Skeletal muscle satellite cell (primary cell): ENCODE results near the gene NUTM2F. TPM values are rescaled to one million over a fixed set of nuclear protein-coding genes. Genes with fewer than 3 reads are reported as not detected.
"Not testable (repeated sequence)": the region's sequence is repeated elsewhere in the genome, so short reads cannot be mapped to it uniquely, and the experiment has no call there.

Source experiments
- H3K27me3 ChIP-seq: 2 replicates; pipeline ENCODE4 v1.7.0; 2013; ENCODE audit warnings: low read length; ENCODE audit not compliant: control insufficient read depth, insufficient read depth
- H3K36me3 ChIP-seq: 2 replicates; pipeline ENCODE4 v1.7.0; 2013; ENCODE audit warnings: mild to moderate bottlenecking, control low read depth, low read length; ENCODE audit not compliant: insufficient read depth
- H3K4me1 ChIP-seq: 2 replicates; pipeline ENCODE4 v1.7.0; 2013; ENCODE audit warnings: low read length; ENCODE audit not compliant: control insufficient read depth, insufficient read depth
- H3K4me2 ChIP-seq: 2 replicates; pipeline ENCODE4 v1.7.0; 2013; ENCODE audit warnings: mild to moderate bottlenecking, low read length
- H3K4me3 ChIP-seq: 2 replicates; pipeline ENCODE4 v1.7.0; 2013; ENCODE audit warnings: low read length
- H3K9ac ChIP-seq: 2 replicates; pipeline ENCODE4 v1.7.0; 2013; ENCODE audit warnings: mild to moderate bottlenecking, low read depth, low read length, moderate library complexity
- H3K9me3 ChIP-seq: replicated peaks from 2 replicates; pipeline ENCODE4 v1.7.0; 2013; ENCODE audit warnings: mild to moderate bottlenecking, control low read depth, low read length
- total RNA-seq: library from RNA; depleted of rRNA; stranded (reverse); fragments of >200 nt; gene quantifications from 2 replicates; pipeline ENCODE4 v1.2.3, GENCODE V29; 2012; rRNA removed

The NUTM2F gene
- total RNA-seq = not detected in 2 replicates

GRCh38 chr9:94328544-94328943 lies at the start of gene NUTM2F:
Gene NUTM2F (minus strand): TSS chr9:94328644. CDS start chr9:94328623, 21 bp downstream.
- not testable (repeated sequence) for H3K27me3 ChIP-seq, H3K9ac ChIP-seq

GRCh38 chr9:94375197-94375596 lies 46.8 kb upstream of the NUTM2F start:
- H3K4me1 ChIP-seq, H3K9me3 ChIP-seq, H3K27me3 ChIP-seq, H3K36me3 ChIP-seq: not testable (repeated sequence)
- H3K9ac ChIP-seq = peak overlapping the region; percentile 80
- peak overlapping the region; percentile 78 for H3K4me3 ChIP-seq
- H3K4me2 ChIP-seq = peak overlapping the region; percentile 79

More at GRCh38 chr9:94328544-94328943, at the start of gene NUTM2F:
- not testable (repeated sequence) for H3K9me3 ChIP-seq, H3K4me3 ChIP-seq, H3K36me3 ChIP-seq, H3K4me1 ChIP-seq, H3K4me2 ChIP-seq

GRCh38 chr9:94374176-94375056 lies 46.0 kb upstream of the NUTM2F start:
- not testable (repeated sequence) for H3K36me3 ChIP-seq, H3K9me3 ChIP-seq, H3K4me1 ChIP-seq, H3K27me3 ChIP-seq
- peak overlapping the region; percentile 78 for H3K4me3 ChIP-seq
- H3K9ac ChIP-seq = peak overlapping the region; percentile 80
- peak overlapping the region; percentile 83 for H3K4me2 ChIP-seq

GRCh38 chr9:94373779-94374175 lies 45.3 kb upstream of the NUTM2F start:
- H3K36me3 ChIP-seq, H3K9me3 ChIP-seq, H3K27me3 ChIP-seq, H3K4me1 ChIP-seq: not testable (repeated sequence)
- peak overlapping the region; percentile 74 for H3K9ac ChIP-seq
- peak overlapping the region; percentile 67 for H3K4me3 ChIP-seq
- peak overlapping the region; percentile 83 for H3K4me2 ChIP-seq

GRCh38 chr9:94370266-94370665 lies 41.8 kb upstream of the NUTM2F start:
- not testable (repeated sequence) for H3K27me3 ChIP-seq, H3K9me3 ChIP-seq, H3K36me3 ChIP-seq, H3K4me2 ChIP-seq, H3K9ac ChIP-seq, H3K4me3 ChIP-seq, H3K4me1 ChIP-seq

- not testable (repeated sequence) for H3K9me3 ChIP-seq, H3K36me3 ChIP-seq, H3K27me3 ChIP-seq, H3K4me1 ChIP-seq, H3K4me3 ChIP-seq, H3K4me2 ChIP-seq, H3K9ac ChIP-seq
Measured at GRCh38 chr9:94364093-94364614, 35.7 kb upstream of the NUTM2F start.

GRCh38 chr9:94357158-94357557 lies 28.7 kb upstream of the NUTM2F start:
- not testable (repeated sequence) for H3K27me3 ChIP-seq, H3K36me3 ChIP-seq, H3K4me2 ChIP-seq, H3K4me3 ChIP-seq, H3K9me3 ChIP-seq, H3K4me1 ChIP-seq, H3K9ac ChIP-seq

GRCh38 chr9:94351901-94352723 lies 23.7 kb upstream of the NUTM2F start:
- H3K4me3 ChIP-seq, H3K36me3 ChIP-seq, H3K27me3 ChIP-seq, H3K9me3 ChIP-seq, H3K4me2 ChIP-seq, H3K9ac ChIP-seq, H3K4me1 ChIP-seq: not testable (repeated sequence)

GRCh38 chr9:94348754-94349153 lies 20.3 kb upstream of the NUTM2F start:
- not testable (repeated sequence) for H3K27me3 ChIP-seq, H3K9ac ChIP-seq, H3K4me2 ChIP-seq, H3K36me3 ChIP-seq, H3K4me3 ChIP-seq, H3K9me3 ChIP-seq, H3K4me1 ChIP-seq

- not testable (repeated sequence) for H3K4me3 ChIP-seq, H3K4me2 ChIP-seq, H3K9ac ChIP-seq, H3K27me3 ChIP-seq, H3K36me3 ChIP-seq, H3K9me3 ChIP-seq, H3K4me1 ChIP-seq
Measured at GRCh38 chr9:94347451-94347850, 19.0 kb upstream of the NUTM2F start.

GRCh38 chr9:94341703-94342102 lies 13.3 kb upstream of the NUTM2F start:
- not testable (repeated sequence) for H3K4me1 ChIP-seq, H3K36me3 ChIP-seq, H3K4me2 ChIP-seq, H3K27me3 ChIP-seq, H3K4me3 ChIP-seq, H3K9me3 ChIP-seq, H3K9ac ChIP-seq
